Uterus (tissue), 2 donors: ENCODE measurements around the gene JMJD6.

Source experiments
- POLR2A ChIP-seq, 2 donors: fragments of 450-650 bp; IDR thresholded peaks; one replicate each; pipeline ENCODE4 v1.6.1; 2016; ENCODE audit warnings: antibody characterized with exemption in 2 of 2, mild to moderate bottlenecking in 1 of 2, moderate library complexity in 1 of 2
- TF ChIP-seq, protein P1 (sequence below), 4 experiments: fragments of 200-600 bp in 2 of 4; fragments of 450-650 bp in 2 of 4; sonication (generic) in 2 of 4; IDR thresholded peaks; one replicate each; pipeline ENCODE4 v1.5.1; 2016 to 2019; ENCODE audit warnings: antibody characterized with exemption in 4 of 4, mild to moderate bottlenecking in 2 of 4, moderate library complexity in 1 of 4

DNA sequence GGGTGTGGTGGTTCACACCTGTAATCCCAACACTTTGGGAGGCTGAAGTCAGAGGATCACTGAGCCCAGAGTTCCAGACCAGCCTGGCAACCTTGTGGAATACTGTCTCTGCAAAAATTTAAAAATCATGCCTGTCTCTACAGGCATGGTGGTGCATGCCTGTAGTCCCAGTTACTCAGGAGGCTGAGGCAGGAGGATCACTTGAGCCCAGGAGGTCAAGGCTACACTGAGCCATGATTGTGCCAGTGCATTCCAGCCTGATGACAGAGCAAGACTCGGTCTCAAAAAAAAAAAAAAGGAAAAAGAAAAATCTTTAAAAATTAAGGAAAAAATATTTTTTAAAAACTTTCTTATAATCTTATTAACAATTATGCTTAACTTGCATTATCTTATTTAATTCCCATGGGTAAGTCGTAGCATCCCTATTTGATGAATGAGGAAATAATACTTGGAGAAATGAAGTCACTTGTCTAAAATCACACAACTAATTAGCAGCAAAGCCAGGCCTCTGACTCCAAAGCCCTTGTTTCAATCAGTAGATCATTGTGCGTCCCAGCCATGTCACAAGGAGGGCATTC is 25.1 kb upstream of the JMJD6 start:
- TF ChIP-seq, protein P1, sequence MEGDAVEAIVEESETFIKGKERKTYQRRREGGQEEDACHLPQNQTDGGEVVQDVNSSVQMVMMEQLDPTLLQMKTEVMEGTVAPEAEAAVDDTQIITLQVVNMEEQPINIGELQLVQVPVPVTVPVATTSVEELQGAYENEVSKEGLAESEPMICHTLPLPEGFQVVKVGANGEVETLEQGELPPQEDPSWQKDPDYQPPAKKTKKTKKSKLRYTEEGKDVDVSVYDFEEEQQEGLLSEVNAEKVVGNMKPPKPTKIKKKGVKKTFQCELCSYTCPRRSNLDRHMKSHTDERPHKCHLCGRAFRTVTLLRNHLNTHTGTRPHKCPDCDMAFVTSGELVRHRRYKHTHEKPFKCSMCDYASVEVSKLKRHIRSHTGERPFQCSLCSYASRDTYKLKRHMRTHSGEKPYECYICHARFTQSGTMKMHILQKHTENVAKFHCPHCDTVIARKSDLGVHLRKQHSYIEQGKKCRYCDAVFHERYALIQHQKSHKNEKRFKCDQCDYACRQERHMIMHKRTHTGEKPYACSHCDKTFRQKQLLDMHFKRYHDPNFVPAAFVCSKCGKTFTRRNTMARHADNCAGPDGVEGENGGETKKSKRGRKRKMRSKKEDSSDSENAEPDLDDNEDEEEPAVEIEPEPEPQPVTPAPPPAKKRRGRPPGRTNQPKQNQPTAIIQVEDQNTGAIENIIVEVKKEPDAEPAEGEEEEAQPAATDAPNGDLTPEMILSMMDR (IDR thresholded peaks at IDR 0.05), result no peak
- no peak for TF ChIP-seq POLR2A (IDR thresholded peaks at IDR 0.05)
